Activated CD4-positive, alpha-beta memory T cell treated with anti-CD3 and anti-CD28 coated beads for 36 hours (primary cell): ENCODE measurements around the gene FEV. TPM values are rescaled to one million over a fixed set of nuclear protein-coding genes. Genes with fewer than 3 reads are reported as not detected.

ENCODE experiments used
- CTCF ChIA-PET: fragments of 350-600 bp; sonication (Branson Sonifier 250); formaldehyde crosslinking; loops from one replicate; lab custom pipeline; 2021; ENCODE audit warnings: antibody characterized with exemption, inconsistent platforms; lab: Charles Lee
- POLR2A ChIA-PET: fragments of 350-600 bp; sonication (Branson Sonifier 250); formaldehyde crosslinking; loops from one replicate; lab custom pipeline; 2021; ENCODE audit warnings: antibody characterized with exemption; lab: Charles Lee
- DNase-seq: peaks from one replicate; pipeline ENCODE4 v3.0.0-alpha.2; 2020
- H3K27ac Mint-ChIP-seq: one replicate; pipeline ENCODE4 v1.8.0; 2021; ENCODE audit warnings: mixed read lengths
- H3K27me3 Mint-ChIP-seq: one replicate; pipeline ENCODE4 v1.8.0; 2021; ENCODE audit warnings: mixed read lengths
- H3K36me3 Mint-ChIP-seq: one replicate; pipeline ENCODE4 v1.8.0; 2021; ENCODE audit warnings: mixed read lengths
- H3K4me1 Mint-ChIP-seq: one replicate; pipeline ENCODE4 v1.8.0; 2021; ENCODE audit warnings: low read depth, mixed read lengths
- H3K4me3 Mint-ChIP-seq: one replicate; pipeline ENCODE4 v1.8.0; 2021; ENCODE audit warnings: mild to moderate bottlenecking, mixed read lengths
- H3K9me3 Mint-ChIP-seq: one replicate; pipeline ENCODE4 v1.8.0; 2021; ENCODE audit warnings: mixed read lengths
- intact Hi-C: fragments of 100-400 bp; cut with micrococcal nuclease; formaldehyde crosslinking; loops from one replicate; pipeline ENCODE4 v1.15.1; 2023
- total RNA-seq, 2 experiments: library from RNA; stranded (reverse); gene quantifications; one replicate each; pipeline ENCODE4 v1.2.3, GENCODE V29; 2021

The FEV gene
- total RNA-seq, 2 experiments from 2014 or later = not detected

GRCh38 chr2:219010162-219010756 lies 25.3 kb upstream of the FEV start:
- DNase-seq = peak; percentile 41
- POLR2A ChIA-PET = no interaction called here
- CTCF ChIA-PET = interaction anchor here (0.6 to 1.8 kb wide), 7 partner anchors 15 to 163 kb away, joined by 3 to 6 read pairs (median 5); no protein-coding TSS in a partner anchor
- H3K9me3 Mint-ChIP-seq = no peaks in the 10 kb centered on the region
- no peaks in the 10 kb centered on the region for H3K4me1 Mint-ChIP-seq
- no peaks in the 10 kb centered on the region for H3K36me3 Mint-ChIP-seq
- H3K27me3 Mint-ChIP-seq = peaks cover 20% of the 10 kb centered on the region
- intact Hi-C loops = no loop called here
- H3K4me3 Mint-ChIP-seq = no peak overlapping the region
- H3K27ac Mint-ChIP-seq = no peak overlapping the region

DNA sequence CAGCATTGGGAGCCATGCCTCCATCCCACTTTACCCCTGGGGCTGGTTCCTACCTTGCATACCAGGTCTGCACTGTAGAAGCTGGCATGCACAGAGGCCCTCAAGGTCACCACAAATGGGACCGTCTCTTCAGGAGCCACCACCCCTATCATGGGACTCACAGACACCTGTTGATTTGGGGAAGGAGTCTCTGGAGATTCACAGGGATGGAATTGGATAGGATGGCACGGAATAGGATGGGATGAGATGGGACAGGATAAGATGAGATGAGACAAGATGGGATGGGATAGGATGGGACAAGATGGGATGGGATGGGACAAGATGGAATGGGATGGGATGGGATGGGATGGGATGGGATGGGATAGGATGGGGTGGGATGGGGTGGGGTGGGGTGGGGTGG lies 24.3 kb upstream of the FEV start:
- Mint-ChIP-seq H3K27ac (no peak overlapping the region), H3K9me3 (no peaks in the 10 kb centered on the region), H3K27me3 (peaks cover 28% of the 10 kb centered on the region), H3K36me3 (no peaks in the 10 kb centered on the region), H3K4me3 (no peak overlapping the region), H3K4me1 (no peaks in the 10 kb centered on the region)
- intact Hi-C loops = no loop called here
- ChIA-PET POLR2A (interaction anchor here (0.5 kb wide), 1 partner anchor 8 kb away, joined by 3 read pairs; no protein-coding TSS in a partner anchor), CTCF (interaction anchor here (1.2 to 1.9 kb wide), 3 partner anchors 14 to 29 kb away, joined by 3 to 11 read pairs (median 5); no protein-coding TSS in a partner anchor)
- no peak for DNase-seq

DNA sequence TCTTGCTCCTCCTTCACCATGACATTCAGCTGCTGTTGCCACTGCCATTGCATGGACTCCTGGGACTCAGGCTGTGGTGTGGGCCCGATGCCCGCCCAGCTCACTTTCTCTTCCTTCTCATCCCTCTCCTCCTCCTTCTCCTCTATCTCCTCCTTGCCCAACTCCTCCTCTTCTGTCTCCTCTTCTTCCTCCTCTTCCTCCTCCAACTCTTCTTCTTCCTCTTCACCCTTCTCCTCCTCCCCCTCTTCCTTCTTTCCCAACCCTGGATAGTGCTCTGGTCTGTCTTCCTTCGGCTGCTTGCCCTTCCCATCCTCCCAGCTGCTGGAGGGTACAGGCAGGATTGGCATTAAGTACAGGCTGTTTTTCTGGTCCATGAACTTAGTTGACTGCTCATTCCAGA lies 19.0 kb upstream of the FEV start:
- no peaks in the 10 kb centered on the region for H3K36me3 Mint-ChIP-seq
- no peak overlapping the region for H3K27ac Mint-ChIP-seq
- ChIA-PET CTCF (interaction anchor here (1.4 to 3.3 kb wide), 3 partner anchors 8 to 151 kb away, joined by 3 to 20 read pairs (median 5); no protein-coding TSS in a partner anchor), POLR2A (no interaction called here)
- peaks cover 60% of the 10 kb centered on the region for H3K27me3 Mint-ChIP-seq
- intact Hi-C loops = loop anchor here (1.0 kb wide), 1 partner anchor 24 kb away; no protein-coding TSS in a partner anchor
- no peaks in the 10 kb centered on the region for H3K9me3 Mint-ChIP-seq
- no peak for DNase-seq
- no peak overlapping the region for H3K4me3 Mint-ChIP-seq
- H3K4me1 Mint-ChIP-seq = peaks cover 9% of the 10 kb centered on the region

DNA sequence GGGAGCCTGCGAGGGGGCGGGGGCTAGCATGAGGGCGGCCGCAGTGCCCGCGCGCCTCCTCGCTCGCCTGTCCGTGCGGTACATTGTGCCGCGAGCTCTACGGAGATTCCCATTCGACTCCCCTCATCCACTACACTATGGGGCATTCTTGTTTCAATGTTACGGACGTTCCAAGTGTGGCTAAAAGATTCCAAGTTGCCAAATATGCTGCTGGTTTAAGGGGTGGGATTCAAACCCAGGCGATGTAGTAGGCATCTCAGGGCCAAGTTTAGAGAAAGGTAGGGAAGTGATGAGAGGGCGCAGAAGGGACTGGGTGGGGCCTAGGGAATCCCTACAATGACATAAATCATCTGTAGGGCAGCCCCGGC lies 18.3 kb upstream of the FEV start:
- ChIA-PET CTCF (interaction anchor here (1.4 to 3.3 kb wide), 4 partner anchors 22 to 151 kb away, joined by 3 to 20 read pairs (median 11); no protein-coding TSS in a partner anchor), POLR2A (interaction anchor here (1.1 kb wide), 1 partner anchor 23 kb away, joined by 4 read pairs; no protein-coding TSS in a partner anchor)
- Mint-ChIP-seq H3K4me1 (peaks cover 9% of the 10 kb centered on the region), H3K27ac (no peak overlapping the region), H3K4me3 (no peak overlapping the region), H3K27me3 (peaks cover 63% of the 10 kb centered on the region), H3K9me3 (no peaks in the 10 kb centered on the region), H3K36me3 (no peaks in the 10 kb centered on the region)
- DNase-seq = no peak
- intact Hi-C loops = loop anchor here (1.0 kb wide), 1 partner anchor 23 kb away; no protein-coding TSS in a partner anchor

DNA sequence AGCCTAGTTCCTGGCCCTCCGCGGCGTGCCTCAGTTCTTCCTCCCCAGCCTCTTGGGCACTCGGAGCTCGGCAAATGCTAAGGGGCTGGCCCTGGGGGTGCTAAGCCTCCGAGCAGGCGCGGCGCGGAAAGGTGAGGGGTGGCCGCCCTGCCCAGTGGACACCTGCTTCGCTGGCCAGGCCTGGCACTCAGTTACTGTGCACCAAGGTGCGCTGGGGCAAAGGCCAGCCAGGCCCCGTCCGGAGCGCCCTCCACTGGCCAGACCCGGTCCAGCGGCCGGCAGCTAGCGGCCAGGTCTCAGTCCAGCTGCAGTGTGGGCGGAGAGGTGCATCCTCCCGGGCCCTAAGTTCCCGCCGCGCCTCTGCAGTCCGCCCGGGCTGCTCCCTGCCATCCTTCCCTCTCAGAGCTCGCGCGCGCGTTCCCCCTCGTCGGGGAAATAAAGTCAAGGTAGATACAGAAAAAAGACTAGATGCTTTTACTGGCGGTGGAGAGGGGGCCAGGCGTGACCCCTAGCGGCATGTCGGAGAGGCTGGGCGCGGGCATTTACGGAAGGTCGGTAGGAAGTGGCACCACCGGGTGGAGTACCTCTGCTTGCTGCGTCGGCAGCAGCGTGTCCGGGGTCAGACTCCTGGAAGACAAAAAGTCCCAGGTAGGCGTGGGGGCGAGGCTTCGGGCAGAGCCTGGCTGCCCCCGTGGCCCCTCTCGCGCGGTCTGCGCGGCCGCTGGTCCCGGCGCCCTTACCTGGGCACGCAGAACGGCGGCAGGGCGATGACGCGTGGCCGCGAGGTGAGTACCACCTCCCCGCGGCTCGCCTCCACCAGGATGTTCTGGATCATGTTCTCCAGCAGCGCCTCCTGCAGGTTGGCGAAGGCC lies 17.6 kb upstream of the FEV start:
- Mint-ChIP-seq H3K4me1 (peaks cover 9% of the 10 kb centered on the region), H3K4me3 (peak overlapping the region; percentile 33), H3K27ac (no peak overlapping the region), H3K36me3 (no peaks in the 10 kb centered on the region), H3K27me3 (peaks cover 66% of the 10 kb centered on the region), H3K9me3 (no peaks in the 10 kb centered on the region)
- POLR2A ChIA-PET = interaction anchor here (1.1 kb wide), 1 partner anchor 22 kb away, joined by 4 read pairs; no protein-coding TSS in a partner anchor
- intact Hi-C loops = loop anchor here (1.0 kb wide), 1 partner anchor 22 kb away; no protein-coding TSS in a partner anchor
- DNase-seq = peak; percentile 77
- CTCF ChIA-PET = interaction anchor here (0.6 to 3.3 kb wide), 9 partner anchors 9 to 152 kb away, joined by 3 to 20 read pairs (median 3); partner anchors contain the start of gene CRYBA2

GRCh38 chr2:219001577-219002394 lies 16.8 kb upstream of the FEV start:
- Mint-ChIP-seq H3K4me1 (peaks cover 9% of the 10 kb centered on the region), H3K9me3 (no peaks in the 10 kb centered on the region), H3K27ac (no peak overlapping the region), H3K36me3 (no peaks in the 10 kb centered on the region), H3K4me3 (no peak overlapping the region), H3K27me3 (peaks cover 66% of the 10 kb centered on the region)
- POLR2A ChIA-PET = interaction anchor here (1.1 kb wide), 1 partner anchor 21 kb away, joined by 4 read pairs; no protein-coding TSS in a partner anchor
- intact Hi-C loops = no loop called here
- CTCF ChIA-PET = interaction anchor here (0.5 to 3.3 kb wide), 9 partner anchors 8 to 479 kb away, joined by 3 to 20 read pairs (median 3); partner anchors contain the start of gene CRYBA2
- peak; percentile 69 for DNase-seq

DNA sequence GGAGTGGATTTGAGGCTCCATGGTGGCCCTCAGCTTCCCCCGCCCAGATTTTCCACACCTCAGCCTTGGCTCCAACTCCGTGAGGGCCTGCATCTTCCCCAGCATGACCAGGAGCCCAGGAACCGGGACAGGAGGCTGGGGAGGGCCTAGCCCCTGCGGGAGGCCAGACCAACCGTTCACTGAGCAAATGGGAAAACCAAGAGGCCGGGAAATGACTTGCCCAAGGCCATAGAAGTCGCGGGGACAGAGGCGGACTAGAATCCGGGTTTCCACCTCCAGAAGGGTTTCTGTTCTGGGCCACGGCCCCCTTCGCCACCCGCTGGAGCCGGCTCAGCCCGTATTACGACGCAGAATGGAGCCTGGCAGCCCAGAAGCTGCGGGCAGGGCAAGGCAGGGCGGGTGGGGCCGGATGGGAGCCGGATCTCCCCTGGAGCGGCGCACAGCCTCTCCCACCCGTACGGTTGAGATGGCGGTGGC lies 16.2 kb upstream of the FEV start:
- no peak for DNase-seq
- Mint-ChIP-seq H3K9me3 (no peaks in the 10 kb centered on the region), H3K27ac (no peak overlapping the region), H3K36me3 (no peaks in the 10 kb centered on the region), H3K27me3 (peaks cover 69% of the 10 kb centered on the region), H3K4me3 (no peak overlapping the region), H3K4me1 (peaks cover 9% of the 10 kb centered on the region)
- ChIA-PET POLR2A (no interaction called here), CTCF (interaction anchor here (0.5 to 3.3 kb wide), 5 partner anchors 19 to 479 kb away, joined by 3 to 20 read pairs (median 9); no protein-coding TSS in a partner anchor)
- intact Hi-C loops = no loop called here

DNA sequence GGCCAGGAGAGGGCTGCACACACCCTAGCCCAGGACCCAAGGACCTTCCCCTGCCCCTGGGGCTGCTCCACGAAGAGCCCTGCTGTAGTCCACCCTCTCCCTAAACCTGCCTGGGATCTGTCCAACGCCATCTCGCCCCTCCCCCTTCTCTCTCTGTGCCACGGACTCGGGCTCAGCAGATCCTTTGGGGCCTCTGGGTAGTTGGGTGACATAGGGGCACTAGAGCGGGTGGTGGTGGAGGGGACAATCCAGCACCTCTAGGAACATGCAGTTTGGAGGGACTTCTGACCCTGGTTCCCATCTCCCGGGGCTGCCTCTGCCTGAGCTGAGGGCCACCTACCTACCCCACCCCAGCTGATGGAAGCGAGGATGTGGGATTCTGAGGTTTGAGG lies 15.6 kb upstream of the FEV start:
- intact Hi-C loops = no loop called here
- CTCF ChIA-PET = no interaction called here
- no peak overlapping the region for H3K4me3 Mint-ChIP-seq

GRCh38 chr2:218999881-219000568 lies 15.0 kb upstream of the FEV start:
- Mint-ChIP-seq H3K4me1 (peaks cover 9% of the 10 kb centered on the region), H3K4me3 (no peak overlapping the region), H3K36me3 (no peaks in the 10 kb centered on the region), H3K9me3 (no peaks in the 10 kb centered on the region), H3K27me3 (peaks cover 75% of the 10 kb centered on the region), H3K27ac (no peak overlapping the region)
- ChIA-PET POLR2A (no interaction called here), CTCF (no interaction called here)
- intact Hi-C loops = no loop called here
- no peak for DNase-seq

More for the DNA sequence above, 15.6 kb upstream of the FEV start:
- Mint-ChIP-seq H3K9me3 (no peaks in the 10 kb centered on the region), H3K27ac (no peak overlapping the region), H3K27me3 (peaks cover 75% of the 10 kb centered on the region), H3K4me1 (peaks cover 9% of the 10 kb centered on the region), H3K36me3 (no peaks in the 10 kb centered on the region)
- DNase-seq = no peak
- POLR2A ChIA-PET = no interaction called here

DNA sequence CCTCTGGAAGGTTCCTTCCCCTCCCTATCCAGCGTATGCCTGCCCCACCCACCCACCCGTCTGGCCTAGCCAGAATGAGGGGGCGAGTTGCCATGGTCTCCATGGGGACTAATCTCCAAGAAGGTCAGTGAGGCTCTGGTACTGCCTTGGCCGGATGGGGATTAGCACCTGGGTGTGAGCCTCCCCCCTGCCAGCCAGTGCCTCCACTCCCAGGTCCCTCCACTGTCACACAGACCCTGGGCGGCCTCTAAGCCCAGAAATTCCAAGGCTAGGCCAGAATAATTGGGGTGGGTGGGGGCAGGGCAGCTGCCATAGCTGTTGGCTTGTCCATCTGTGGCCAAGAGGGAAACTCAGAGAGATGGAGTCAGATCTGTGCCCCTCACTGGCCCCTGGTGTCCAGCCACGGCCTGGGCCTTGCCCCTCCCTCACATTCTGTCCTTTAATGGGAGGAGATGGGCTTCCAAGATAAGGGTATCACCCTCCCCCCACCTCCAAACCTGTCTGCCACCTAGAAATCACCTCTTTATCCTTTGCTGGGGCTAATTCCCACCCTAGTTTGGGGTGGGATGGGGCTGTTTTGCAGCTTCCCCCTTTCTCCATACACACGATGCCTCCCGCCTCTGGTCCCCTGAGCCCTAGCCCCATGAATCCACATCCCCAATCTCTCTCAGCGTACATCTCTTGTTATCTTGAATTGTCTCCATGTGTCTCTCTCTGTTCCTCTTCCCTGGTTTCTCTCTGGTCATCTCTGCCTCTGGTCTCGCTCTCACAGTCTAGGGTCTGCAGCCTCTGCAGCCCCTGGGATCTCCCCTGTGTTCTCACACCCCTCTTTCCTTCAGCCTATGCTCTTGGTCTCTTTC lies 14.3 kb upstream of the FEV start:
- POLR2A ChIA-PET = no interaction called here
- Mint-ChIP-seq H3K36me3 (no peaks in the 10 kb centered on the region), H3K27ac (no peak overlapping the region), H3K27me3 (peaks cover 72% of the 10 kb centered on the region), H3K9me3 (no peaks in the 10 kb centered on the region), H3K4me1 (peaks cover 9% of the 10 kb centered on the region), H3K4me3 (no peak overlapping the region)
- no peak for DNase-seq
- intact Hi-C loops = no loop called here
- CTCF ChIA-PET = interaction anchor here (1.6 kb wide), 1 partner anchor 19 kb away, joined by 3 read pairs; no protein-coding TSS in a partner anchor
